ENCODE data around the gene DUSP10.

DNA sequence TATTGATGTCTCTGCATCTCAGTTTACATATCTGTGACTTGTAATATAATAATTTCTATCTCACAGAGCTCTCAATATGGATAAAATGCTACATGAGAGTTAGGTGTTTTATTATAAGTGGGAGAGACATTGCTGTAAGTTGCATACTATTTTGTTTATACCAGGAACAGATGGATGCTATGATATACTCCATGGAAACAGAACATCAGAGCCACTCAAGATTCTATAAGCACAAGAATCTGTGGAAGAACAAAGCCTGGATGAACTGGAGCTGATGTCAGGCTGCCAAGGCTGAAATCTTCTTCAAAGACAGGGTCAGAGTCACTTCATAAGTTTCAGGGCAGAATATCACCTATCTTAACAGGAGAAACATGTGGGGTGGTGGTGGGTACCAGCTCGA, 30.2 kb downstream of the DUSP10 start:
- TF ChIP-seq GATA2 (IDR thresholded peaks at IDR 0.05; ENCODE audit: low read depth, low read length) (no peak), GATA3 (IDR thresholded peaks at IDR 0.05; ENCODE audit: low read depth, low read length) (no peak)

Measured in SH-SY5Y (cell line).